ENCODE data around the gene MAP2K2. TPM values are rescaled to one million over a fixed set of nuclear protein-coding genes. Genes with fewer than 3 reads are reported as not detected.

Gene MAP2K2
- total RNA-seq, 2 donors from 2014 or later, result 104 to 145 TPM

DNA sequence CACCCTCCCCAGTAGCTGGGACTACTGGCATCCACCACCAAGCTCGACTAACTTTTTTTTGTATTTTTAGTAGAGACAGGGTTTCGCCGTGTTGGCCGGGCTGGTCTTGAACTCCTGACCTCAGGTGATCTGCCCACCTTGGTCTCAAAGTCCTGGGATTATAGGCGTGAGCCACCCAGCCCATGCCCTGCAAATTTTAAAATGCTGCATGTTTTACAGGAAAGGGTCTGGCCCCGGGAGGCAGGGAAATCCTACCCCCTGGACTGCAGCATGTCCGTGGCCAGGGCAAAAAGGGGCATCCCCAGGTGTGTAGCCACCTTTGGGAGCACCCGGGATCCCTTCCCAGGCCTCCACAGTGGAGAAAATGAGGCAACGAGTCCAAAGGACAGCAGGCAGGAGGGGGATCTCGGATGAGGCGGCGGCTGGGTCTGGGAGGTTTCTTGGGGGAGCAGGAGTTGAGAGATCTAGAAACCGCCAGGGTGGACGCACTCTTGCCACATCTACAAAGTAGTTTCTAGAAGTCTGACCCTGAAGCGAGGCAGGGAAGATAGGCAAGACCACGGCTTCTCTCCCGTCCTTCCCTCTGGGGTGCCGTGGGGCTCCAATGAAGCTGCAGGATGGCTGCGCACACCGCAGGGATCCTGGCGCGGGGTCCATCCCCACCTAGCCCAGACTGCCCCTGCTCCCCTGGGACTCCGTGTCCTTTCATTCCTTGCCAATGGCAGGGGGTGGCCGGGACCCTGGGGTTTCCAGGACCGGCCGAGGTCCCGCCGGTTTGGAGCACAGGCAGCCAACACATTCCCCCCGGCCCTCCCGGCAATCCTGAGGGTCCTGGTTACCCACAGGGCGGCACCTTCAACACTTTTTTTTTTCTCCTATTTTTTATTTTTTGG is 35.9 kb downstream of the MAP2K2 start:
- H3K27ac ChIP-seq, result no peak overlapping the region
- DNase-seq (ENCODE audit: low spot score), result no peak
- H3K36me3 ChIP-seq, result peaks cover 0 to 4% of the 10 kb centered on the region in 2 donors
- 84% methylated on average over 30 of the region's 31 CpGs for WGBS
- TF ChIP-seq POLR2AphosphoS5 (IDR thresholded peaks at IDR 0.05) (no peak), POLR2A (IDR thresholded peaks at IDR 0.05) (no peak)
- TF ChIP-seq, protein P1, sequence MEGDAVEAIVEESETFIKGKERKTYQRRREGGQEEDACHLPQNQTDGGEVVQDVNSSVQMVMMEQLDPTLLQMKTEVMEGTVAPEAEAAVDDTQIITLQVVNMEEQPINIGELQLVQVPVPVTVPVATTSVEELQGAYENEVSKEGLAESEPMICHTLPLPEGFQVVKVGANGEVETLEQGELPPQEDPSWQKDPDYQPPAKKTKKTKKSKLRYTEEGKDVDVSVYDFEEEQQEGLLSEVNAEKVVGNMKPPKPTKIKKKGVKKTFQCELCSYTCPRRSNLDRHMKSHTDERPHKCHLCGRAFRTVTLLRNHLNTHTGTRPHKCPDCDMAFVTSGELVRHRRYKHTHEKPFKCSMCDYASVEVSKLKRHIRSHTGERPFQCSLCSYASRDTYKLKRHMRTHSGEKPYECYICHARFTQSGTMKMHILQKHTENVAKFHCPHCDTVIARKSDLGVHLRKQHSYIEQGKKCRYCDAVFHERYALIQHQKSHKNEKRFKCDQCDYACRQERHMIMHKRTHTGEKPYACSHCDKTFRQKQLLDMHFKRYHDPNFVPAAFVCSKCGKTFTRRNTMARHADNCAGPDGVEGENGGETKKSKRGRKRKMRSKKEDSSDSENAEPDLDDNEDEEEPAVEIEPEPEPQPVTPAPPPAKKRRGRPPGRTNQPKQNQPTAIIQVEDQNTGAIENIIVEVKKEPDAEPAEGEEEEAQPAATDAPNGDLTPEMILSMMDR (IDR thresholded peaks at IDR 0.05), result no peak
- H3K4me3 ChIP-seq, result no peak overlapping the region
- H3K4me1 ChIP-seq (replicated peaks), result peaks cover 3% of the 10 kb centered on the region
- H3K27me3 ChIP-seq (replicated peaks; ENCODE audit: insufficient read depth), result no peaks in the 10 kb centered on the region
- intact Hi-C loops (cut with DNase I), result no loop called here
- no peaks in the 10 kb centered on the region for H3K9me3 ChIP-seq

DNA sequence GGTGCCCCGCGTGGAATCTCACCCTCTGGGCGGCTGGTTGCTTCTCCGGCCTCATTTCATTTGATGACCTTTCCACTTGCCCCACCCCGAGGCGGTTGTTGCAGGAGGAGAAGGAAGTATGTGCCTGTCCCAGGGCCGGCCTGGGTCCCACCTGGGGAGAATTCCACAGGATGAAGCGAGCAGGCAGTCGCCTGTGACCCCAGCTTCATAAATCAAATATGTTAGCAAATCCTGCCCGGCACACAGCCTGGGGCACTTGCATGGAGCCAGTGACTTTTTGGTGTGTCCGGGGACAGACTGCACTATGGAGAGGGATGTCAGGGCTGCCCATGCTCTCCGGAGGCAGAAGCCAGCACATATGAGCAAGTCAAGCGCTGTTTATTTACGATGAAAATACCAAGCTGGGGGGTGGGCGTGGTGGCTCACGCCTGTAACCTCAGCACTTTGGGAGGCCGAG is 37.5 kb downstream of the MAP2K2 start:
- Histone ChIP-seq H3K36me3 (peaks cover 0 to 4% of the 10 kb centered on the region in 2 donors), H3K4me3 (no peak overlapping the region), H3K9me3 (no peaks in the 10 kb centered on the region), H3K4me1 (replicated peaks) (peaks cover 3% of the 10 kb centered on the region), H3K27me3 (replicated peaks; ENCODE audit: insufficient read depth) (no peaks in the 10 kb centered on the region), H3K27ac (no peak overlapping the region)
- intact Hi-C loops (cut with DNase I), result no loop called here
- no peak for DNase-seq (ENCODE audit: low spot score)
- TF ChIP-seq, protein P1 (IDR thresholded peaks at IDR 0.05), result no peak
- TF ChIP-seq POLR2AphosphoS5 (IDR thresholded peaks at IDR 0.05) (no peak), POLR2A (IDR thresholded peaks at IDR 0.05) (no peak)
- 42% methylated on average over 16 of the region's 17 CpGs for WGBS

- WGBS, result 60% methylated on average over 6 of the region's 8 CpGs
- no peak for DNase-seq (ENCODE audit: low spot score)
- Histone ChIP-seq H3K27me3 (replicated peaks; ENCODE audit: insufficient read depth) (no peaks in the 10 kb centered on the region), H3K27ac (peak overlapping the region; percentile 66 to 77), H3K36me3 (no peaks in the 10 kb centered on the region), H3K4me3 (peak overlapping the region in 1 of 2 donors; percentile 14), H3K9me3 (no peaks in the 10 kb centered on the region), H3K4me1 (replicated peaks) (peaks cover 3% of the 10 kb centered on the region)
- no peak for TF ChIP-seq POLR2AphosphoS5 (IDR thresholded peaks at IDR 0.05)
- TF ChIP-seq POLR2A (IDR thresholded peaks at IDR 0.05), result no peak
- TF ChIP-seq, protein P1 (IDR thresholded peaks at IDR 0.05), result no peak
- intact Hi-C loops (cut with DNase I), result no loop called here
These were observed 39.4 kb downstream of the MAP2K2 start for GRCh38 chr19:4084547-4084877.

GRCh38 chr19:4083677-4084546 is 40.0 kb downstream of the MAP2K2 start:
- intact Hi-C loops (cut with DNase I), result no loop called here
- Histone ChIP-seq H3K27ac (peak overlapping the region; percentile 66 to 77), H3K4me1 (replicated peaks) (peaks cover 3% of the 10 kb centered on the region), H3K4me3 (peak overlapping the region; percentile 9 to 14), H3K27me3 (replicated peaks; ENCODE audit: insufficient read depth) (no peaks in the 10 kb centered on the region), H3K9me3 (no peaks in the 10 kb centered on the region), H3K36me3 (no peaks in the 10 kb centered on the region)
- WGBS, result 49% methylated on average over 28 of the region's 28 CpGs
- peak; percentile 60 for DNase-seq (ENCODE audit: low spot score)
- peak; percentile 69 for TF ChIP-seq POLR2AphosphoS5 (IDR thresholded peaks at IDR 0.05)
- TF ChIP-seq, protein P1 (IDR thresholded peaks at IDR 0.05), result no peak
- no peak for TF ChIP-seq POLR2A (IDR thresholded peaks at IDR 0.05)
